Hair follicular keratinocyte (primary cell): Measurements from ENCODE around the gene ACSF3. TPM values are rescaled to one million over a fixed set of nuclear protein-coding genes. Genes with fewer than 3 reads are reported as not detected.

Experiments
- total RNA-seq: library from RNA; depleted of rRNA; stranded (reverse); fragments of >200 nt; gene quantifications from 2 replicates; pipeline ENCODE4 v1.2.3, GENCODE V29; 2015

Gene ACSF3
- total RNA-seq, result 22.5 and 36.7 TPM in 2 replicates

DNA sequence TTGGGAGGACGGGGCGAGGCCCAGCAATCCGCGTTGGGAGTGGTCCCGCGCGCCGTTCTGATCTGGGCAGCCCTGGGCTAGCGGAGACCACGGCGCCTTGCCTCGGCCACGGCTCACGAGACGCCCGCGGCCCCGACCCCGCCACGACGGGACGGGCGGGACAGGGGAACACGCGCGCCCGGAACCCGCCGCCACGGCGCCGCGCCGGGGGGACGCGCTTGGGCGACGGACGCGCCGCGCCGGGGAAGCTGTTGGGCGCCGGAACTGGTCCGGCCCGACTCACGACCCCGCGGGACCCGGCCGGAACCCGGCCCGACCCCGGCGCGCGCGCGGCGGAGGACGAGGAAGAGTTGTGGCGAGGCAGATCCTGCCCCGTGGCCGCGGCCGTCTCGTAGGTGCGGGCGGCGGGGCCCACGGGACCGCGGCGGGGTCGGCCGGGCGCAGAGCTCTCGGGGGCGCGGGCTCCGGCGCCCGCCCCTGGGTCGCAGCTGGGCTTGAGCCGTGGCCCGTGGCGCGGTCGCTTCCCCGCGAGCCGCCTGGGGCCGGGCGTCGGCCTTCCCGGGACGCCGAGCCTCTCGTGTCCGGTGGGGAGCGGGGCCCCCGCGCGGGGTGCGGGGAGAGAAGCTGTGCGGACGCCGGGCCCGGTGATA is at the start of gene ACSF3:
ACSF3 (plus strand) TSS at position 251 of the 650 bp plus-strand sequence. CDS start 6,830 bp downstream, outside the sequence.

GRCh38 chr16:89171216-89172170 is 77.8 kb downstream of the ACSF3 start, which contains the start of gene CDH15:
Gene CDH15, plus strand, starts transcription at chr16:89171748. Its CDS starts 84 bp downstream, at chr16:89171832.

GRCh38 chr16:89200124-89200849 is 106.6 kb downstream of the ACSF3 start, which contains the start of gene SLC22A31:
Gene SLC22A31, minus strand, starts transcription at chr16:89200537. Its CDS starts 36 bp downstream, at chr16:89200501.

Other genes with a start within 250 kb of the ACSF3 start
- 18.2 and 23.8 TPM in 2 replicates for gene GALNS, start 236.9 kb upstream of the ACSF3 start, total RNA-seq
- gene TRAPPC2L, start 236.7 kb upstream of the ACSF3 start, total RNA-seq, result 33.3 and 50.0 TPM in 2 replicates
- gene PABPN1L, start 227.2 kb upstream of the ACSF3 start, total RNA-seq, result not detected in 2 replicates
- 0.11 and 0.23 TPM in 2 replicates for gene CBFA2T3, start 116.6 kb upstream of the ACSF3 start, total RNA-seq
- gene CDH15, start 77.9 kb downstream of the ACSF3 start, total RNA-seq, result 0.08 TPM in 1 of 2 replicates, not detected in the other
- 0.19 and 0.55 TPM in 2 replicates for gene SLC22A31, start 106.7 kb downstream of the ACSF3 start, total RNA-seq
- gene ZNF778, start 123.9 kb downstream of the ACSF3 start, total RNA-seq, result 7.0 and 8.4 TPM in 2 replicates